ENCODE results near the gene LRRC71.

LRRC71 gene

DNA sequence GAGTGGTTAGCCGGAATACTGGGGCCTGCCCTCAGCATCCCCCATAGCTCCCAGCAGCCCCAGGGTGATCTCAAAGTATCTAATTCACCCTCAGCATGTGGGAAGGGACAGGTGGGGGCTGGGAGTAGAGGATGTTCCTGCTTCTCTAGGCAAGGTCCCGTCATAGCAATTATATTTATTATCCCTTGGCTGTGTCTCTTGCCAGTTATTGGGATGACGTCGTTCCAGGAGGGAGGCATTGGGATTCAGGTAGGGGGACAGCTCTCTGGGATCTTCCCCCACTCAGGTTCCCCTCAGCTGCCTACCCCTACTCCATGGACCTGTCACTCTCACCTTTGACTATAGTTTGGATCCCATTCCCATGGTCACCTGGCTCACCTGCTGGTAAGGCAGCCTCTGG lies 38.8 kb upstream of the LRRC71 start:
- no peak for DNase-seq (ENCODE audit: extremely low read depth, insufficient read length)
- H3K36me3 ChIP-seq (ENCODE audit: control insufficient read depth, insufficient read depth, low read length) = no peaks in the 10 kb centered on the region
- peaks cover 2% of the 10 kb centered on the region; the same call in 1 of the 2 replicates for H3K27me3 ChIP-seq (replicated peaks; ENCODE audit: control insufficient read depth, insufficient read depth, low read length)
- no peak overlapping the region for H3K4me3 ChIP-seq (replicated peaks; ENCODE audit: low read depth, low read length)
- TF ChIP-seq, protein P1, sequence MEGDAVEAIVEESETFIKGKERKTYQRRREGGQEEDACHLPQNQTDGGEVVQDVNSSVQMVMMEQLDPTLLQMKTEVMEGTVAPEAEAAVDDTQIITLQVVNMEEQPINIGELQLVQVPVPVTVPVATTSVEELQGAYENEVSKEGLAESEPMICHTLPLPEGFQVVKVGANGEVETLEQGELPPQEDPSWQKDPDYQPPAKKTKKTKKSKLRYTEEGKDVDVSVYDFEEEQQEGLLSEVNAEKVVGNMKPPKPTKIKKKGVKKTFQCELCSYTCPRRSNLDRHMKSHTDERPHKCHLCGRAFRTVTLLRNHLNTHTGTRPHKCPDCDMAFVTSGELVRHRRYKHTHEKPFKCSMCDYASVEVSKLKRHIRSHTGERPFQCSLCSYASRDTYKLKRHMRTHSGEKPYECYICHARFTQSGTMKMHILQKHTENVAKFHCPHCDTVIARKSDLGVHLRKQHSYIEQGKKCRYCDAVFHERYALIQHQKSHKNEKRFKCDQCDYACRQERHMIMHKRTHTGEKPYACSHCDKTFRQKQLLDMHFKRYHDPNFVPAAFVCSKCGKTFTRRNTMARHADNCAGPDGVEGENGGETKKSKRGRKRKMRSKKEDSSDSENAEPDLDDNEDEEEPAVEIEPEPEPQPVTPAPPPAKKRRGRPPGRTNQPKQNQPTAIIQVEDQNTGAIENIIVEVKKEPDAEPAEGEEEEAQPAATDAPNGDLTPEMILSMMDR (IDR thresholded peaks at IDR 0.05; ENCODE audit: insufficient read depth, low read length, poor library complexity, severe bottlenecking) = no peak

DNA sequence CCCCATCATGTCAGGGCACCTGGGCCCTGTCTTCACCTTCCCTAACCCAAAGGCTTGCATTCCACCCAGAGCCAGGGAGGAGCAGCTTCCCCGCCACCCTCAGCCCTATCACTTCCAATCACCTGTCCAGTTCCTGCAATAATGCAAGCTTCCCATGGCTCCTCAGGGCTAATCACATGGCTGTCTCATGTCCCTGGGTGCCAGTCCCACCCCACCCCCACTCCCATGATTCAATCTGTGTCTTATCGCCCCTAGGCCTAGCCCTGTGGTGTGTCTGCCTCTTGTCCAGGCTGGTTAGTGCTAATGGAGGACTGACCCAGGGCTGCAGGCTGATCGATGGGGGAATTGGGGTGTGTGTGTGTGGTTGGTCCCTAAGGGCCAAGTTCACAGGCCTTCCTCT lies 37.9 kb upstream of the LRRC71 start:
- no peak overlapping the region for H3K4me3 ChIP-seq (replicated peaks; ENCODE audit: low read depth, low read length)
- peaks cover 2% of the 10 kb centered on the region; the same call in 1 of the 2 replicates for H3K27me3 ChIP-seq (replicated peaks; ENCODE audit: control insufficient read depth, insufficient read depth, low read length)
- H3K36me3 ChIP-seq (ENCODE audit: control insufficient read depth, insufficient read depth, low read length) = no peaks in the 10 kb centered on the region
- no peak for DNase-seq (ENCODE audit: extremely low read depth, insufficient read length)
- TF ChIP-seq, protein P1 (IDR thresholded peaks at IDR 0.05; ENCODE audit: insufficient read depth, low read length, poor library complexity, severe bottlenecking) = no peak

GRCh38 chr1:156883919-156884318 lies 36.5 kb upstream of the LRRC71 start:
- Histone ChIP-seq H3K27me3 (replicated peaks; ENCODE audit: control insufficient read depth, insufficient read depth, low read length) (peaks cover 2% of the 10 kb centered on the region; the same call in 1 of the 2 replicates), H3K36me3 (ENCODE audit: control insufficient read depth, insufficient read depth, low read length) (no peaks in the 10 kb centered on the region), H3K4me3 (replicated peaks; ENCODE audit: low read depth, low read length) (no peak overlapping the region)
- no peak for DNase-seq (ENCODE audit: extremely low read depth, insufficient read length)
- TF ChIP-seq, protein P1 (IDR thresholded peaks at IDR 0.05; ENCODE audit: insufficient read depth, low read length, poor library complexity, severe bottlenecking) = no peak

DNA sequence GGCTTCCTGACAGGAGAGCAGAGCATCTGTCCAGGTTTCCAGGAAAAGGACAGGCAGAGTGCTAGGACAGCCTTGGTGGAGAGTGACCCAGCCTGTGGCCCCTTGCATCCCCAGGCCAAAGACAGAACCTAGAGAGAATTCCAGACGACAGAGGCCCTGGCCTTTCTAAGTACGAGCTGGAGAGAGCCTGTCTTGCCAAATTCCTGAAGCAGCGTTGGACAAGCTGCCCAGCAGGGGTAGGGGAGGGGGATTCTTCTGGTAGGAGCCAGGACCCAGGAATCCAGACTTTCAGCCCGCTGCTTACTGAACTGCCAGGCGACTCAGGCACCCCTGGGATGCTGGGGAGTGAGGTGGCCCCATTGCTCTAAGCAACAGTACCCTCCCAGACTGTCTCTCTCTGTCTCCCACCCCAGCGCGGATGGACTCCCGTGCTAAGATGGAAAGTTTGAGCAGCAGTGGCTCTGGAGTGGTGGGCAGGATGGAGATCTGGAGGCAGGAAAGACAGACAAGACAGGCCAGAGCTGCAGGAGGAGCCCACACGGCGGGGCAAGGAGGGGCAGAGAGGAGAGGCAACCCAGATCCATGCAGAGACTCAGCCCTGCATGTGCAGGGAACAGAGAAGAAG lies 35.8 kb upstream of the LRRC71 start:
- H3K4me3 ChIP-seq (replicated peaks; ENCODE audit: low read depth, low read length) = no peak overlapping the region
- peaks cover 2% of the 10 kb centered on the region; the same call in 1 of the 2 replicates for H3K27me3 ChIP-seq (replicated peaks; ENCODE audit: control insufficient read depth, insufficient read depth, low read length)
- TF ChIP-seq, protein P1 (IDR thresholded peaks at IDR 0.05; ENCODE audit: insufficient read depth, low read length, poor library complexity, severe bottlenecking) = no peak
- no peak for DNase-seq (ENCODE audit: extremely low read depth, insufficient read length)
- no peaks in the 10 kb centered on the region for H3K36me3 ChIP-seq (ENCODE audit: control insufficient read depth, insufficient read depth, low read length)

DNA sequence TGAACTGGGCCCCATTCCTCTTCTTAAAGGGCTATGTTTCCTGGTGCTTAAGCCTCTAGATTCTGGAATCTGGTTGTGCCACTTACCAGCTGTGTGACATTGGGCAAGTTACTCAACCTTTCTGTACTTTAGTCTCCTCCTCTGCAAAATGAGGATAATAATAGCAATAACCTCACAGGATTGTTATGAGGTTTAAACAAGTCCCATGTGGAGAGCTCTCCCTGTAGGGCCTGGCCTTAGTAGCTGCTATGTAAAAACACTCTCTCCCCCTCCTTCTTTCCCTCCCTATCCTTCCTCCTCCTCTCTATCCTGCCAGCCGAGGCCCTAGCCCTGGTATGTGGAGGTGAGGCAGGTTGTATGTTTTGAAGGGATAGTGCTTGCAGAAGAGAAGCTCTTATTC lies 35.1 kb upstream of the LRRC71 start:
- Histone ChIP-seq H3K36me3 (ENCODE audit: control insufficient read depth, insufficient read depth, low read length) (no peaks in the 10 kb centered on the region), H3K27me3 (replicated peaks; ENCODE audit: control insufficient read depth, insufficient read depth, low read length) (peaks cover 2% of the 10 kb centered on the region; the same call in 1 of the 2 replicates), H3K4me3 (replicated peaks; ENCODE audit: low read depth, low read length) (no peak overlapping the region)
- TF ChIP-seq, protein P1 (IDR thresholded peaks at IDR 0.05; ENCODE audit: insufficient read depth, low read length, poor library complexity, severe bottlenecking) = no peak
- no peak for DNase-seq (ENCODE audit: extremely low read depth, insufficient read length)
